Stomach smooth muscle (tissue), 2 donors: ENCODE measurements around the gene CD81.

ENCODE experiments used
- H3K27ac ChIP-seq: one replicate; pipeline ENCODE4 v1.7.0; 2013; ENCODE audit warnings: mild to moderate bottlenecking, low read length, inconsistent platforms
- H3K27me3 ChIP-seq, 2 donors: one replicate each; pipeline ENCODE4 v1.7.0; 2013; ENCODE audit warnings: low read length in 2 of 2; ENCODE audit not compliant: insufficient read depth in 2 of 2, control insufficient read depth in 1 of 2
- H3K36me3 ChIP-seq, 2 donors: one replicate each; pipeline ENCODE4 v1.7.0; 2013; ENCODE audit warnings: low read length in 2 of 2; ENCODE audit not compliant: control insufficient read depth in 2 of 2, insufficient read depth in 2 of 2
- H3K4me1 ChIP-seq: one replicate; pipeline ENCODE4 v1.7.0; 2013; ENCODE audit warnings: low read length; ENCODE audit not compliant: control insufficient read depth, insufficient read depth
- H3K4me3 ChIP-seq, 2 donors: one replicate each; pipeline ENCODE4 v1.7.0; 2013; ENCODE audit warnings: low read length in 2 of 2
- H3K9ac ChIP-seq, 2 donors: one replicate each; pipeline ENCODE4 v1.7.0; 2013; ENCODE audit warnings: low read length in 2 of 2, mild to moderate bottlenecking in 1 of 2
- H3K9me3 ChIP-seq, 2 donors: one replicate each; pipeline ENCODE4 v1.7.0; 2013; ENCODE audit warnings: low read length in 2 of 2; ENCODE audit not compliant: control insufficient read depth in 2 of 2
- donor health status: healthy.
- donor health status: Pancreatic carcinoma.

Gene CD81

GRCh38 chr11:2423157-2424025 is 46.3 kb downstream of the CD81 start:
- no peaks in the 10 kb centered on the region for H3K36me3 ChIP-seq
- no peak overlapping the region for H3K4me3 ChIP-seq
- no peak overlapping the region for H3K27ac ChIP-seq
- no peaks in the 10 kb centered on the region for H3K9me3 ChIP-seq
- peaks cover 0 to 2% of the 10 kb centered on the region in 2 donors for H3K27me3 ChIP-seq
- peaks cover 14% of the 10 kb centered on the region for H3K4me1 ChIP-seq
- H3K9ac ChIP-seq, result no peak overlapping the region

GRCh38 chr11:2424811-2425495 is 47.8 kb downstream of the CD81 start:
- no peak overlapping the region for H3K9ac ChIP-seq
- H3K36me3 ChIP-seq, result no peaks in the 10 kb centered on the region
- H3K27me3 ChIP-seq, result peaks cover 0 to 2% of the 10 kb centered on the region in 2 donors
- peaks cover 10% of the 10 kb centered on the region for H3K4me1 ChIP-seq
- no peaks in the 10 kb centered on the region for H3K9me3 ChIP-seq
- no peak overlapping the region for H3K4me3 ChIP-seq
- no peak overlapping the region for H3K27ac ChIP-seq

- no peak overlapping the region for H3K9ac ChIP-seq
- H3K9me3 ChIP-seq, result no peaks in the 10 kb centered on the region
- H3K36me3 ChIP-seq, result no peaks in the 10 kb centered on the region
- no peak overlapping the region for H3K27ac ChIP-seq
- H3K27me3 ChIP-seq, result peaks cover 0 to 2% of the 10 kb centered on the region in 2 donors
- H3K4me3 ChIP-seq, result no peak overlapping the region
- peaks cover 5% of the 10 kb centered on the region for H3K4me1 ChIP-seq
These were observed 48.4 kb downstream of the CD81 start for GRCh38 chr11:2425506-2425905.

- Histone ChIP-seq H3K4me1 (no peaks in the 10 kb centered on the region), H3K27ac (no peak overlapping the region), H3K27me3 (peaks cover 0 to under 1% of the 10 kb centered on the region in 2 donors), H3K36me3 (no peaks in the 10 kb centered on the region), H3K9me3 (no peaks in the 10 kb centered on the region), H3K4me3 (no peak overlapping the region), H3K9ac (no peak overlapping the region)
These were observed 49.1 kb downstream of the CD81 start for GRCh38 chr11:2426221-2426620.

GRCh38 chr11:2426826-2427521 is 49.9 kb downstream of the CD81 start:
- H3K9me3 ChIP-seq, result no peaks in the 10 kb centered on the region
- H3K4me1 ChIP-seq, result no peaks in the 10 kb centered on the region
- H3K4me3 ChIP-seq, result no peak overlapping the region
- H3K9ac ChIP-seq, result no peak overlapping the region
- H3K36me3 ChIP-seq, result no peaks in the 10 kb centered on the region
- no peaks in the 10 kb centered on the region for H3K27me3 ChIP-seq
- H3K27ac ChIP-seq, result no peak overlapping the region

GRCh38 chr11:2427721-2428321 is 50.7 kb downstream of the CD81 start:
- Histone ChIP-seq H3K4me1 (no peaks in the 10 kb centered on the region), H3K36me3 (no peaks in the 10 kb centered on the region), H3K9ac (no peak overlapping the region), H3K27ac (no peak overlapping the region), H3K27me3 (no peaks in the 10 kb centered on the region), H3K4me3 (no peak overlapping the region), H3K9me3 (no peaks in the 10 kb centered on the region)

- H3K4me3 ChIP-seq, result no peak overlapping the region
- H3K9me3 ChIP-seq, result no peaks in the 10 kb centered on the region
- H3K9ac ChIP-seq, result no peak overlapping the region
- no peaks in the 10 kb centered on the region for H3K27me3 ChIP-seq
- no peaks in the 10 kb centered on the region for H3K36me3 ChIP-seq
- no peak overlapping the region for H3K27ac ChIP-seq
- H3K4me1 ChIP-seq, result no peaks in the 10 kb centered on the region
These were observed 51.2 kb downstream of the CD81 start for GRCh38 chr11:2428322-2428795.

GRCh38 chr11:2431395-2431794 is 54.3 kb downstream of the CD81 start:
- Histone ChIP-seq H3K9ac (no peak overlapping the region), H3K4me1 (no peaks in the 10 kb centered on the region), H3K27ac (no peak overlapping the region), H3K36me3 (no peaks in the 10 kb centered on the region), H3K4me3 (no peak overlapping the region), H3K27me3 (peaks cover 4 to 5% of the 10 kb centered on the region in 2 donors), H3K9me3 (no peaks in the 10 kb centered on the region)

- Histone ChIP-seq H3K27me3 (peaks cover 4 to 8% of the 10 kb centered on the region in 2 donors), H3K9ac (no peak overlapping the region), H3K9me3 (no peaks in the 10 kb centered on the region), H3K36me3 (no peaks in the 10 kb centered on the region), H3K4me1 (no peaks in the 10 kb centered on the region), H3K27ac (no peak overlapping the region), H3K4me3 (no peak overlapping the region)
These were observed 55.1 kb downstream of the CD81 start for GRCh38 chr11:2432171-2432621.

GRCh38 chr11:2432628-2433071 is 55.5 kb downstream of the CD81 start:
- H3K36me3 ChIP-seq, result no peaks in the 10 kb centered on the region

More at GRCh38 chr11:2432628-2433071, 55.5 kb downstream of the CD81 start:
- H3K4me1 ChIP-seq, result no peaks in the 10 kb centered on the region
- H3K4me3 ChIP-seq, result no peak overlapping the region
- H3K27me3 ChIP-seq, result peaks cover 7 to 11% of the 10 kb centered on the region in 2 donors
- H3K9me3 ChIP-seq, result no peaks in the 10 kb centered on the region
- H3K9ac ChIP-seq, result no peak overlapping the region
- H3K27ac ChIP-seq, result no peak overlapping the region
